Ovary (tissue), 9 donors: ENCODE measurements around the gene PAK4. TPM values are rescaled to one million over a fixed set of nuclear protein-coding genes. Genes with fewer than 3 reads are reported as not detected.

ENCODE experiments used
- DNase-seq, 5 donors: peaks; one replicate each; pipeline ENCODE4 v3.0.0-alpha.2; 2019 to 2020
- H3K27ac ChIP-seq, 2 donors: fragments of 200-600 bp; one replicate each; pipeline versions ENCODE4 v1.5.1 to v1.8.0; 2019 to 2022
- H3K27me3 ChIP-seq: fragments of 200-600 bp; one replicate; pipeline ENCODE4 v1.8.0; 2022
- H3K36me3 ChIP-seq: fragments of 200-600 bp; sonication (generic); one replicate; pipeline ENCODE4 v1.5.1; 2019
- H3K4me1 ChIP-seq: one replicate; pipeline ENCODE4 v1.8.1; 2013; ENCODE audit warnings: mild to moderate bottlenecking, moderate library complexity; ENCODE audit not compliant: insufficient read depth
- H3K4me3 ChIP-seq: fragments of 200-600 bp; sonication (generic); one replicate; pipeline ENCODE4 v1.5.1; 2017
- H3K9me3 ChIP-seq, 2 donors: fragments of 200-600 bp in 1 of 2; sonication (generic) in 1 of 2; one replicate each; pipeline versions ENCODE4 v1.5.1 to v1.8.1; 2013 to 2019; ENCODE audit warnings: mild to moderate bottlenecking in 1 of 2, moderate library complexity in 1 of 2
- EP300 ChIP-seq: sonication (generic); formaldehyde crosslinking; IDR thresholded peaks from one replicate; pipeline ENCODE4 v1.6.1; 2017; ENCODE audit warnings: antibody characterized with exemption
- POLR2A ChIP-seq: fragments of 450-650 bp; IDR thresholded peaks from one replicate; pipeline ENCODE4 v1.6.1; 2017; ENCODE audit warnings: antibody characterized with exemption, mild to moderate bottlenecking, moderate library complexity
- WGBS, 3 donors: extraction: QIAGEN DNeasy Blood & Tissue Kit in 1 of 3; methylation state at CpG; one replicate each; pipeline versions ENCODE4 v1.1.5 to v1.1.7; 2013 to 2017; 5-methylcytosine and 5-hydroxymethylcytosine counted together
- intact Hi-C, 4 donors: fragments of 100-400 bp; cut with DNase I; formaldehyde crosslinking; loops; one replicate each; pipeline versions ENCODE4 v1.11.0 to v1.15.1; 2022 to 2023
- polyA plus RNA-seq, 2 donors: library from polyadenylated mRNA; stranded (reverse); fragments of 200-250 nt in 1 of 2; fragments of 350-450 nt in 1 of 2; fragmentation: Illumina TruSeq in 1 of 2; extraction: RNeasy Lipid Tissue Mini Kit (QIAGEN cat#74804) in 1 of 2; gene quantifications; one replicate each; pipeline ENCODE4 v1.2.3, GENCODE V29; 2013 to 2014
- total RNA-seq, 7 donors: library from RNA; depleted of rRNA in 2 of 7; stranded (reverse); fragments of >200 nt in 2 of 7; fragmentation: NEBNext Ultra II Directional in 3 of 7; extraction: Animal tissue kit (Norgen Biotek cat#: 25700) in 3 of 7; gene quantifications; one replicate each; pipeline versions ENCODE4 v1.1.0 to v1.2.4, GENCODE V29; 2016 to 2023
- TF ChIP-seq, protein P1 (sequence below), 3 donors: fragments of 450-650 bp in 2 of 3; fragments of 200-600 bp in 1 of 3; IDR thresholded peaks; one replicate each; pipeline versions ENCODE4 v1.5.1 to v1.8.0; 2016 to 2022; ENCODE audit warnings: antibody characterized with exemption in 3 of 3, mild to moderate bottlenecking in 1 of 3
- donor health status: DM: no; HTN: no; CAD: no; lungs with moderate emphysema.
- donor health status: DM: no; HTN: no; CAD: no.
- donor health status: Bipolar disorder and iron deficiency.
- donor health status: DM: yes; HTN: yes; CAD: no.
- donor health status: DM: no; HTN: no; CAD: no.
- donor health status: DM: yes; HTN: yes; CAD: no.

PAK4 gene
- total and polyA plus RNA-seq, 9 donors: 10.4 to 62.2 (median 35.4) TPM

GRCh38 chr19:39122934-39123731, 2.5 kb upstream of the PAK4 start:
- Histone ChIP-seq H3K4me1 (peaks cover 2% of the 10 kb centered on the region), H3K27me3 (no peaks in the 10 kb centered on the region), H3K4me3 (no peak overlapping the region), H3K9me3 (no peaks in the 10 kb centered on the region), H3K27ac (no peak overlapping the region), H3K36me3 (no peaks in the 10 kb centered on the region)
- no peak for DNase-seq
- WGBS, 3 donors: 75 to 77% (median 77%) methylated on average over 18 of the region's 18 CpGs
- intact Hi-C loops: loop anchor here in 2 of 4 donors (2.0 to 5.0 kb wide), 3 partner anchors 64 to 206 kb away; no protein-coding TSS in a partner anchor
- TF ChIP-seq POLR2A (no peak), EP300 (no peak)
- TF ChIP-seq, protein P1, sequence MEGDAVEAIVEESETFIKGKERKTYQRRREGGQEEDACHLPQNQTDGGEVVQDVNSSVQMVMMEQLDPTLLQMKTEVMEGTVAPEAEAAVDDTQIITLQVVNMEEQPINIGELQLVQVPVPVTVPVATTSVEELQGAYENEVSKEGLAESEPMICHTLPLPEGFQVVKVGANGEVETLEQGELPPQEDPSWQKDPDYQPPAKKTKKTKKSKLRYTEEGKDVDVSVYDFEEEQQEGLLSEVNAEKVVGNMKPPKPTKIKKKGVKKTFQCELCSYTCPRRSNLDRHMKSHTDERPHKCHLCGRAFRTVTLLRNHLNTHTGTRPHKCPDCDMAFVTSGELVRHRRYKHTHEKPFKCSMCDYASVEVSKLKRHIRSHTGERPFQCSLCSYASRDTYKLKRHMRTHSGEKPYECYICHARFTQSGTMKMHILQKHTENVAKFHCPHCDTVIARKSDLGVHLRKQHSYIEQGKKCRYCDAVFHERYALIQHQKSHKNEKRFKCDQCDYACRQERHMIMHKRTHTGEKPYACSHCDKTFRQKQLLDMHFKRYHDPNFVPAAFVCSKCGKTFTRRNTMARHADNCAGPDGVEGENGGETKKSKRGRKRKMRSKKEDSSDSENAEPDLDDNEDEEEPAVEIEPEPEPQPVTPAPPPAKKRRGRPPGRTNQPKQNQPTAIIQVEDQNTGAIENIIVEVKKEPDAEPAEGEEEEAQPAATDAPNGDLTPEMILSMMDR (IDR thresholded peaks at IDR 0.05): no peak

DNA sequence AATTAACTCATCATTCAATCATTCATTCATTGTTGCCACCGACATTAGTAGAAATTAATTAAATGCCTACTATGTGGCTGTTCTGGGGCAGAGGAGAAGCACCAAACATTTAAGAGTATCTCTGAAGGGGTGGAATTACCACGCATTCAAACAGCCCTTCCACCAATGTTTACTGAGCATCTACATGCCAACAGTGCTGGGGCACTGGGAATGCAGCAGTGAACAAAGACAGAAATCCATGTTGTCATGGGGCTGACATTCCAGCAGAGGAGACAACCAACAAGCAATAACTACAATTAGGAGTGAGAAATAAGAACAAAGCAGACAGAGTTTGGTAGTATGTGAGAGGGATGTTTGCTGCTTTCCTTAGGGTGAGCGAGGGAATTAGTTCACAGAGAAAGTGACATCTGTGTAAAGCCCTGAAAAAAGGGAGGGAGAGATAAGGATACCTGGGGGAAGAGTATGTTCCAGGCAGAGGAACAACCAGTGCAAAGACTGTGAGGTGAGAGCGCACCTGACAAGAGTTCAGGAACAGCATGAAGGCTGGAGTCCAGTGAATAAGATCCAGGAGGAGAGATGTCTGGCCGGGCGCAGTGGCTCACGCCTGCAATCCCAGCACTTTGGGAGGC, 1.3 kb upstream of the PAK4 start:
- Histone ChIP-seq H3K4me3 (no peak overlapping the region), H3K9me3 (no peaks in the 10 kb centered on the region), H3K27ac (no peak overlapping the region), H3K27me3 (no peaks in the 10 kb centered on the region), H3K4me1 (peaks cover 3% of the 10 kb centered on the region), H3K36me3 (no peaks in the 10 kb centered on the region)
- intact Hi-C loops: loop anchor here in 2 of 4 donors (5.0 kb wide), 2 partner anchors 63 to 203 kb away; no protein-coding TSS in a partner anchor
- no peak for TF ChIP-seq EP300
- no peak for TF ChIP-seq POLR2A
- TF ChIP-seq, protein P1 (IDR thresholded peaks at IDR 0.05): no peak
- DNase-seq: no peak
- 68 to 75% (median 73%) methylated on average over 7 of the region's 7 CpGs for WGBS, 3 donors

DNA sequence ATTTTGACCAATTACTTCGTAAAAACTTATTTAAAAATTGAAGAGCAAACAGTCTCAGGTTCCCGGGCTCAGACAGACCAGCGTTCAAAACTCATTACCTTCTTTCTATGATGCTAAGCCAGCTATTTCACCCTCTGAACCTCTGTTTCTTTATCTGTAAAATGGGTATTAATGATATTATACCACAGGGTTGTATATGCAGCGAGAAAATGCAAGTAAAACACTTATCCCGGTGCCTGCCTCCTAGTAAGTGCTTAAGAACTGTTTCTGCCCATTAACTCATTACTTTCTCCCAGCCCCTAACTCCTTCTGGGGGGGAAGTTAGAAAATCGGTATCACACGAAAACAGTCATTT, 410 bp upstream of the PAK4 start:
- H3K36me3 ChIP-seq: no peaks in the 10 kb centered on the region
- peak; percentile 23 for TF ChIP-seq EP300
- TF ChIP-seq, protein P1 (IDR thresholded peaks at IDR 0.05): no peak
- TF ChIP-seq POLR2A: no peak

DNA sequence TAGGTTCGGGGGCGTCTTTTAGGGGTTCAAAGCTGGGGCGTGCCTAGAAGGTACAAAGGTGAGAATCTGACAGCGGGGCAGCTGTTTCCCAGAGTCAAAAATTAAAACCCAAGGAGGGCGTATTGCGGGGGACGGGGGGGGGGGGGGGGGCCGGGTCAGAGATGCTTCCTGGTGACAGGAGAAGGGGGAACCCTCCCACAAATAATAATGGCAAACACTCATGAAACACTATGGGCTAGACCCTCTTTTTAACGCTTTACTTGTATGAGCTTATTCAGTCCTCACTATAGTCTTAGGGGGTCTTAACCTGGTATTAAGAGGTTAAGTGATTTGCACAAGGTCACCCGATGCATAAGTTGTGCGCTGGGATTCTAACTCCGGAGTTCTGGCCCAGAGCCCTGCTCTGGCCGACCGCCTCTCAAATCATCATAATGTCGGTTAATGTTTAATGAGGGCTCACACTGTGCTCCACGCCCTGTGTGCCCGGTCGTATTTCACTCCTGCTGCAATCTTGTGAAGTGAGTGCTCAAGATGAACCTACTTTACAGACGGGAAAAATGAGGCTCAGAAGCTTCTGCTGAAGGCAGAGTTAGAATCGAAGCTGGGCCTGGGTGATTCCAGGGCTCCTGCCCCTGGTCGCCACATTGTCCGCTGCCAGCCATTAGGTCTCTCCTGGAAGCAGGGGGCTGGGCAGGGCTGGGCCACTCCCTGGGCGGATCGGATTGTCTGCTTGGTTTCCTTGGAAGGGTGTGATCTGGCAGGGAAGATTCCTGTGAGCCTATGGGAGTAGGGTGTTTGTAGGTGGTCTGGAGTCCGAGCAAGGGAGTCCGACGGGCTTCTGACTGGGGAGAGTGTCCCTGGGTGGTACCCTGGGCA, 964 bp downstream of the PAK4 start:
- Histone ChIP-seq H3K4me1 (peaks cover 17% of the 10 kb centered on the region), H3K36me3 (no peaks in the 10 kb centered on the region), H3K4me3 (peak overlapping the region; percentile 86), H3K27ac (peak overlapping the region; percentile 62 to 78), H3K27me3 (no peaks in the 10 kb centered on the region), H3K9me3 (no peaks in the 10 kb centered on the region)
- 8 to 11% (median 9%) methylated on average over 26 to 27 of the region's 27 CpGs for WGBS, 3 donors
- intact Hi-C loops: loop anchor here in 1 of 4 donors (1.0 to 5.0 kb wide), 2 partner anchors 198 to 216 kb away; partner anchors contain the start of gene SAMD4B
- TF ChIP-seq, protein P1 (IDR thresholded peaks at IDR 0.05): no peak
- TF ChIP-seq POLR2A (no peak), EP300 (no peak)
- peak in 1 of 5 donors; percentile 54 for DNase-seq

More for the DNA sequence above, 410 bp upstream of the PAK4 start:
- no peak for DNase-seq
- WGBS, 3 donors: 30 to 32% (median 32%) methylated on average over 7 of the region's 7 CpGs
- H3K9me3 ChIP-seq: no peaks in the 10 kb centered on the region
- H3K27ac ChIP-seq: peak overlapping the region in 1 of 2 donors; percentile 56
- H3K4me1 ChIP-seq: peaks cover 5% of the 10 kb centered on the region
- intact Hi-C loops: loop anchor here in 1 of 4 donors (5.0 kb wide), 1 partner anchor 217 kb away; the partner anchor contains the start of gene SAMD4B
- H3K4me3 ChIP-seq: peak overlapping the region; percentile 86
- no peaks in the 10 kb centered on the region for H3K27me3 ChIP-seq
